Stimulated activated CD8-positive, alpha-beta memory T cell treated with anti-CD3 and anti-CD28 coated beads, Interleukin-4, amount 100 ng/mL, for 24 hours (primary cell): ENCODE measurements around the gene PHACTR3.

Experiments
- DNase-seq: peaks from one replicate; pipeline ENCODE4 v3.0.0-alpha.2; 2020; ENCODE audit warnings: low read depth

PHACTR3 gene

GRCh38 chr20:59752704-59753460 is 148.5 kb downstream of the PHACTR3 start:
- no peak for DNase-seq

GRCh38 chr20:59753836-59754235 is 149.5 kb downstream of the PHACTR3 start:
- no peak for DNase-seq

- DNase-seq: no peak
Observed at GRCh38 chr20:59754551-59754950, 150.2 kb downstream of the PHACTR3 start.

GRCh38 chr20:59756241-59756640 is 151.9 kb downstream of the PHACTR3 start:
- no peak for DNase-seq

GRCh38 chr20:59764037-59764436 is 159.7 kb downstream of the PHACTR3 start:
- DNase-seq: no peak

GRCh38 chr20:59765599-59766177 is 161.3 kb downstream of the PHACTR3 start:
- no peak for DNase-seq

GRCh38 chr20:59767656-59768055 is 163.3 kb downstream of the PHACTR3 start:
- DNase-seq: no peak

GRCh38 chr20:59770270-59770669 is 165.9 kb downstream of the PHACTR3 start:
- DNase-seq: no peak

- no peak for DNase-seq
Observed at GRCh38 chr20:59770851-59771250, 166.5 kb downstream of the PHACTR3 start.

- no peak for DNase-seq
Observed at GRCh38 chr20:59771506-59772372, 167.4 kb downstream of the PHACTR3 start.

GRCh38 chr20:59772373-59772705 is 168.0 kb downstream of the PHACTR3 start:
- DNase-seq: no peak

GRCh38 chr20:59772931-59773913 is 168.9 kb downstream of the PHACTR3 start:
- DNase-seq: no peak

GRCh38 chr20:59774204-59774641 is 169.9 kb downstream of the PHACTR3 start:
- DNase-seq: no peak

GRCh38 chr20:59774921-59775686 is 170.8 kb downstream of the PHACTR3 start:
- DNase-seq: no peak

- DNase-seq: no peak
Observed at GRCh38 chr20:59775687-59776055, 171.3 kb downstream of the PHACTR3 start.

- no peak for DNase-seq
Observed at GRCh38 chr20:59776059-59776603, 171.8 kb downstream of the PHACTR3 start.

GRCh38 chr20:59776626-59777330 is 172.4 kb downstream of the PHACTR3 start:
- no peak for DNase-seq

GRCh38 chr20:59777331-59777725 is 173.0 kb downstream of the PHACTR3 start:
- DNase-seq: no peak

- no peak for DNase-seq
Observed at GRCh38 chr20:59777814-59778575, 173.7 kb downstream of the PHACTR3 start.
